Measurements from ENCODE around the gene SPSB2. TPM values are rescaled to one million over a fixed set of nuclear protein-coding genes. Genes with fewer than 3 reads are reported as not detected.

The SPSB2 gene
- total and polyA plus RNA-seq, 9 of the 15 experiments (the other 6 are each of a cell fraction or from before 2014, with no cell fraction given), result 0.10 to 10.6 (median 1.9) TPM

DNA sequence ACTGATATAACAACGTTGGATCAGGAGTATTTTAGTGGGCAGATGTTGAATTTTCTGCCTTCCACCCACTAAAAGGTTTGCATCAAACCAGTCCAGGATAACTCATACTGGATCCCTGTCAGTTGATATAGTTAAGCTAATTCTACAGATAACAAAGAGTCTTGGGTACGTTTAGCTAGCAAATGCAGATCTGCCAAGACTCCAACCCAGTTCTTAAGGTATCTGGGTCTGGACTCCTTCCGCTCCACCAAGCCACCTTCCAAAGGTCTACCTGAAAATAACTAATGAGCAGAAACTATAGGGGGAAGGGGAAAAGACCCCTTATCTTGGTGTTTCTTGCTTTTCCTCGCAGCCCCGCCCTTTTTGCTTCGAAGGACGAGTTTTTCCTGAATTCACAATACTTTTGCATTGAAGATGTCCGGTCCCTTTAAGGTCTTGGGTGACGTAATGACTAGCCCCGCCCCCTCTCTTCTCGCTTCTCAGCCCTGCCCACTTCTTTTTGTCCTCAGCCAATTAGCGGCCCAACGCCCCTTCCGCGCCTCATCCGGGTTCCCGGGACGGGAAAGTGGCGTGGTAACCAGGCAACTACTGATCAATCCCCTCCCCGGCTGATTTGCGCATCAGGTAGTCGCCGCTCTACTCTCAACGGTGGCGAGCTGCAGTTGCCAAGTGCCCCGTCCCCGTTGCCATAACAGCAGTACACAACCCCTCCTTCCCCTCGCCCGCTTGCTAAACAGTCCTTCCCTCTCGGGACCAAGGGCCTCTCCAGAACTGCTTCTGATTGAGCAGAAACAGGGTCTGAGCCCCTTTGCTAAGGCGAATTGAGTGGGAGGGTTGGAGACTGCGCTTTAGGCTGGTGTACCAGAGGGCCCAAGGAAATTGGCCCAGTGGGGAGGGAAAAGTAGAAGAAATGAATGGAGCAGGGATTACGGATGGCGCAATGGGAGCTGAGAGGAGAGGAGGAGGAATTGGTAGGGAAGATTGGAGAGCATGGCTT is 31.5 kb upstream of the SPSB2 start, which contains the start of gene LRRC23 (continued):
- TF ChIP-seq, protein P1, sequence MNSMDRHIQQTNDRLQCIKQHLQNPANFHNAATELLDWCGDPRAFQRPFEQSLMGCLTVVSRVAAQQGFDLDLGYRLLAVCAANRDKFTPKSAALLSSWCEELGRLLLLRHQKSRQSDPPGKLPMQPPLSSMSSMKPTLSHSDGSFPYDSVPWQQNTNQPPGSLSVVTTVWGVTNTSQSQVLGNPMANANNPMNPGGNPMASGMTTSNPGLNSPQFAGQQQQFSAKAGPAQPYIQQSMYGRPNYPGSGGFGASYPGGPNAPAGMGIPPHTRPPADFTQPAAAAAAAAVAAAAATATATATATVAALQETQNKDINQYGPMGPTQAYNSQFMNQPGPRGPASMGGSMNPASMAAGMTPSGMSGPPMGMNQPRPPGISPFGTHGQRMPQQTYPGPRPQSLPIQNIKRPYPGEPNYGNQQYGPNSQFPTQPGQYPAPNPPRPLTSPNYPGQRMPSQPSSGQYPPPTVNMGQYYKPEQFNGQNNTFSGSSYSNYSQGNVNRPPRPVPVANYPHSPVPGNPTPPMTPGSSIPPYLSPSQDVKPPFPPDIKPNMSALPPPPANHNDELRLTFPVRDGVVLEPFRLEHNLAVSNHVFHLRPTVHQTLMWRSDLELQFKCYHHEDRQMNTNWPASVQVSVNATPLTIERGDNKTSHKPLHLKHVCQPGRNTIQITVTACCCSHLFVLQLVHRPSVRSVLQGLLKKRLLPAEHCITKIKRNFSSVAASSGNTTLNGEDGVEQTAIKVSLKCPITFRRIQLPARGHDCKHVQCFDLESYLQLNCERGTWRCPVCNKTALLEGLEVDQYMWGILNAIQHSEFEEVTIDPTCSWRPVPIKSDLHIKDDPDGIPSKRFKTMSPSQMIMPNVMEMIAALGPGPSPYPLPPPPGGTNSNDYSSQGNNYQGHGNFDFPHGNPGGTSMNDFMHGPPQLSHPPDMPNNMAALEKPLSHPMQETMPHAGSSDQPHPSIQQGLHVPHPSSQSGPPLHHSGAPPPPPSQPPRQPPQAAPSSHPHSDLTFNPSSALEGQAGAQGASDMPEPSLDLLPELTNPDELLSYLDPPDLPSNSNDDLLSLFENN (IDR thresholded peaks at IDR 0.05; ENCODE audit: low read depth in 2 of 2, low read length in 2 of 2), result no peak
- TF ChIP-seq ZNF695 (CRISPR knock-in tag; IDR thresholded peaks at IDR 0.05) (no peak), HIVEP1 (CRISPR knock-in tag; IDR thresholded peaks at IDR 0.05) (no peak), LCOR (CRISPR knock-in tag; IDR thresholded peaks at IDR 0.05) (no peak), ZC3H8 (IDR thresholded peaks at IDR 0.05) (no peak), GABPA (tag; conservative IDR thresholded peaks at IDR 0.05; ENCODE audit: low read depth) (no peak)

All from K562 (cell line).